ENCODE measurements around the gene SLC2A1. TPM values are rescaled to one million over a fixed set of nuclear protein-coding genes. Genes with fewer than 3 reads are reported as not detected.

The SLC2A1 gene
- total and polyA plus RNA-seq, 2 experiments from 2014 or later, result 271 to 301 TPM

DNA sequence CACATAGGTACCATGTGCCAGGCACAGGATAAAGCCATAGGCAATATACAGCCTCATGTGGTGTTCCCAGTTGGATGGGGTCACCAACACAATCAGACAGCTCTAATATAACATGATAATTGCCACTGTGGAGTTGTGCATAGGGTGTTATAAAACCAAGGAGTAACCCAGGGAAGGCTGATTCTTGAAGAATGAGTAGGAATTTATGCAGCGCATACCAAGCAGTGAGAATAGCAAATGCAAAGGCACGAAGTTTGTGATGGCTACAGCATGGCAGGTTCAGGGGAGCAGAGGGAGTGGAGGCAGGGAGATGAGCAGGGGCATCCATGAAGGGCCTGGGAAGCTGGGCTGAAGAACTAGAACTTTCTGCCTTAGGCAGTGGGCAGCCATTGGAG is 20.4 kb upstream of the SLC2A1 start:
- no peak overlapping the region for H3K4me2 ChIP-seq

DNA sequence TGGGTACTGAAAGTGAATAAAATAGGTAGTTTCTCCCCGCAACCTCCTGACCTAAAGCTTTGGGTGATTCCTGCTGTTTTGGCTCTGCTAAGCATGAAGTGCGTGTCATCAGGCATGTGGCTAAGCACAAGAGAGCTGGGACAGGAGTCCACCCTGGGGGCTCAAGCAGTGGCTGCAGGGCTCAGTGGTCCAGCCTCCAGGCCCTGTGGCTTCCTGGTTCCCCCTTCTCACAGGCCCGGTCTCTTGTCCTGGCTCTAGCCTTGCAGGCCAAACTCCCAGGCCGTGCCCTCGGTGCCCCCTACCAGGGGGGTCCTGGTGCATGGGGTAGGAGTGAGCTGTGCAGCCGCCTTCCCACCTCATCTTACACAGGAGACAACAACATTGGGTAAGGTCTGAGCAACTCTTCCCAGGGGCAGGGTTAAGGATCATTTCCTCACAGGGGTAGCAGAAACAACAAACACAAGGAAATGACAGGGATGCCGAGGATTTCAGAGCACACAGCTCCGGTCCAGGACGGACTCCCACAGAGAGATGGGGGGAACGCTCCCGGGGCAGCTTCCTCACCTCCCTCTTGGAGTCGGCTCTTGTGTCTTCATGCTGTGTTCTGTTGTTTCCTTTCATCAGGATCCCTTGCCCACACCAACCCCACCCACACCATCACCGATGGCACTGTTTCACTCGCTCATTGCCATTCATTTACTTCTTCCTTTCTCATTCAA is 19.8 kb upstream of the SLC2A1 start:
- Histone ChIP-seq H3K79me2 (no peaks in the 10 kb centered on the region), H3K4me1 (ENCODE audit: insufficient read depth) (peaks cover 22% of the 10 kb centered on the region), H3K27me3 (no peaks in the 10 kb centered on the region), H3K36me3 (replicated peaks; ENCODE audit: insufficient read depth, low read depth) (no peaks in the 10 kb centered on the region), H3K4me2 (no peak overlapping the region), H3K9me3 (ENCODE audit: low read depth) (no peaks in the 10 kb centered on the region), H3K9me2 (replicated peaks; ENCODE audit: insufficient read depth) (no peaks in the 10 kb centered on the region), H2AFZ (no peak overlapping the region), H3K27ac (no peak overlapping the region), H3K4me3 (no peak overlapping the region), H4K20me1 (ENCODE audit: insufficient read depth, poor library complexity, severe bottlenecking) (no peaks in the 10 kb centered on the region)
- 84% methylated on average over 14 of the region's 14 CpGs for WGBS (ENCODE audit: low lambda C conversion rate, missing lambda C conversion rate)
- no peak for DNase-seq (ENCODE audit: low spot score)
- TF ChIP-seq EZH2 (IDR thresholded peaks at IDR 0.05; ENCODE audit: borderline replicate concordance), result no peak
- no peak for TF ChIP-seq EZH2phosphoT487 (IDR thresholded peaks at IDR 0.05; ENCODE audit: low read depth, severe bottlenecking, unreplicated experiment)
- TF ChIP-seq, protein P1, sequence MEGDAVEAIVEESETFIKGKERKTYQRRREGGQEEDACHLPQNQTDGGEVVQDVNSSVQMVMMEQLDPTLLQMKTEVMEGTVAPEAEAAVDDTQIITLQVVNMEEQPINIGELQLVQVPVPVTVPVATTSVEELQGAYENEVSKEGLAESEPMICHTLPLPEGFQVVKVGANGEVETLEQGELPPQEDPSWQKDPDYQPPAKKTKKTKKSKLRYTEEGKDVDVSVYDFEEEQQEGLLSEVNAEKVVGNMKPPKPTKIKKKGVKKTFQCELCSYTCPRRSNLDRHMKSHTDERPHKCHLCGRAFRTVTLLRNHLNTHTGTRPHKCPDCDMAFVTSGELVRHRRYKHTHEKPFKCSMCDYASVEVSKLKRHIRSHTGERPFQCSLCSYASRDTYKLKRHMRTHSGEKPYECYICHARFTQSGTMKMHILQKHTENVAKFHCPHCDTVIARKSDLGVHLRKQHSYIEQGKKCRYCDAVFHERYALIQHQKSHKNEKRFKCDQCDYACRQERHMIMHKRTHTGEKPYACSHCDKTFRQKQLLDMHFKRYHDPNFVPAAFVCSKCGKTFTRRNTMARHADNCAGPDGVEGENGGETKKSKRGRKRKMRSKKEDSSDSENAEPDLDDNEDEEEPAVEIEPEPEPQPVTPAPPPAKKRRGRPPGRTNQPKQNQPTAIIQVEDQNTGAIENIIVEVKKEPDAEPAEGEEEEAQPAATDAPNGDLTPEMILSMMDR (IDR thresholded peaks at IDR 0.05; ENCODE audit: poor library complexity), result no peak

More for the DNA sequence above, 20.4 kb upstream of the SLC2A1 start:
- TF ChIP-seq EZH2phosphoT487 (IDR thresholded peaks at IDR 0.05; ENCODE audit: low read depth, severe bottlenecking, unreplicated experiment) (no peak), EZH2 (IDR thresholded peaks at IDR 0.05; ENCODE audit: borderline replicate concordance) (no peak)
- TF ChIP-seq, protein P1 (IDR thresholded peaks at IDR 0.05; ENCODE audit: poor library complexity), result no peak
- no peak for DNase-seq (ENCODE audit: low spot score)
- Histone ChIP-seq H3K79me2 (no peaks in the 10 kb centered on the region), H3K9me3 (ENCODE audit: low read depth) (no peaks in the 10 kb centered on the region), H3K4me1 (ENCODE audit: insufficient read depth) (peaks cover 22% of the 10 kb centered on the region), H3K36me3 (replicated peaks; ENCODE audit: insufficient read depth, low read depth) (no peaks in the 10 kb centered on the region), H3K4me3 (no peak overlapping the region), H2AFZ (no peak overlapping the region), H3K9me2 (replicated peaks; ENCODE audit: insufficient read depth) (no peaks in the 10 kb centered on the region), H4K20me1 (ENCODE audit: insufficient read depth, poor library complexity, severe bottlenecking) (no peaks in the 10 kb centered on the region), H3K27me3 (no peaks in the 10 kb centered on the region), H3K27ac (no peak overlapping the region)
- WGBS (ENCODE audit: low lambda C conversion rate, missing lambda C conversion rate), result 93% methylated on average over 2 of the region's 2 CpGs

DNA sequence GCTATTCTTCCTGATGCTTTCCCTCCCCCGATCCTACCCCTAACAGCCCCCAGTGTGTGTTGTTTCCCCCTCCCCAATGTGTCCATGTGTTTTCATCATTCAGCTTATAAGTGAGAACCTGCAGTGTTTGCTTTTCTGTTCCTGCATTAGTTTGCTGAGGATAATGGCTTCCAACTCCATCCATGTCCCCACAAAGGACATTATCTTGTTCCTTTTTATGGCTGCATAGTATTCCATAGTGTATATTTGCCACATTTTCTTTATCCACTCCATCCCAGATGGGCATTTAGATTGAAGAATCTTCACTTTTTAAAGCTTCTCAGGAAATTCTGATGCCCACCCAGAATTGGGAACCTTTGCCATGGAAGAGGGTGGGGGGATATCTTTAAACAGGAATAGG is 19.0 kb upstream of the SLC2A1 start:
- DNase-seq (ENCODE audit: low spot score), result no peak
- no peak overlapping the region for H2AFZ ChIP-seq
- no peak overlapping the region for H3K4me3 ChIP-seq
- no peaks in the 10 kb centered on the region for H3K36me3 ChIP-seq (replicated peaks; ENCODE audit: insufficient read depth, low read depth)
- no peak overlapping the region for H3K27ac ChIP-seq
- WGBS (ENCODE audit: low lambda C conversion rate, missing lambda C conversion rate), result 100% methylated on average over 1 of the region's 1 CpG
- H3K27me3 ChIP-seq, result no peaks in the 10 kb centered on the region
- no peaks in the 10 kb centered on the region for H3K9me3 ChIP-seq (ENCODE audit: low read depth)
- H3K9me2 ChIP-seq (replicated peaks; ENCODE audit: insufficient read depth), result no peaks in the 10 kb centered on the region
- no peaks in the 10 kb centered on the region for H3K79me2 ChIP-seq
- H3K4me2 ChIP-seq, result no peak overlapping the region
- peaks cover 17% of the 10 kb centered on the region for H3K4me1 ChIP-seq (ENCODE audit: insufficient read depth)
- TF ChIP-seq EZH2phosphoT487 (IDR thresholded peaks at IDR 0.05; ENCODE audit: low read depth, severe bottlenecking, unreplicated experiment) (no peak), EZH2 (IDR thresholded peaks at IDR 0.05; ENCODE audit: borderline replicate concordance) (no peak)
- TF ChIP-seq, protein P1 (IDR thresholded peaks at IDR 0.05; ENCODE audit: poor library complexity), result no peak
- H4K20me1 ChIP-seq (ENCODE audit: insufficient read depth, poor library complexity, severe bottlenecking), result no peaks in the 10 kb centered on the region
